ENCODE measurements around the gene DTNB.

Gene DTNB

GRCh38 chr2:25592766-25593292, 80.5 kb downstream of the DTNB start:
- TF ChIP-seq TCF12 (IDR thresholded peaks at IDR 0.05; ENCODE audit: low read depth) (no peak), YY1 (IDR thresholded peaks at IDR 0.05; ENCODE audit: low read depth) (no peak), CEBPB (IDR thresholded peaks at IDR 0.05) (no peak), MAX (IDR thresholded peaks at IDR 0.05) (no peak), TAF1 (IDR thresholded peaks at IDR 0.05; ENCODE audit: low read depth) (no peak), EGR1 (IDR thresholded peaks at IDR 0.05) (no peak), TEAD4 (IDR thresholded peaks at IDR 0.05) (no peak), ZBTB7A (IDR thresholded peaks at IDR 0.05; ENCODE audit: low read depth) (no peak), NFIC (IDR thresholded peaks at IDR 0.05) (no peak), CREB1 (IDR thresholded peaks at IDR 0.05; ENCODE audit: low read depth) (no peak)

- no peak for TF ChIP-seq TCF12 (IDR thresholded peaks at IDR 0.05; ENCODE audit: low read depth)
- no peak for TF ChIP-seq CEBPB (IDR thresholded peaks at IDR 0.05)
- TF ChIP-seq NFIC (IDR thresholded peaks at IDR 0.05), result no peak
- no peak for TF ChIP-seq USF1 (IDR thresholded peaks at IDR 0.05)
- no peak for TF ChIP-seq ZBTB7A (IDR thresholded peaks at IDR 0.05; ENCODE audit: low read depth)
- no peak for TF ChIP-seq YY1 (IDR thresholded peaks at IDR 0.05; ENCODE audit: low read depth)
- TF ChIP-seq CREB1 (IDR thresholded peaks at IDR 0.05; ENCODE audit: low read depth), result no peak
These were observed 82.4 kb downstream of the DTNB start for GRCh38 chr2:25590921-25591505.

GRCh38 chr2:25589676-25590205, 83.6 kb downstream of the DTNB start:
- TF ChIP-seq EP300 (IDR thresholded peaks at IDR 0.05; ENCODE audit: borderline replicate concordance) (no peak), RAD21 (IDR thresholded peaks at IDR 0.05; ENCODE audit: low read depth) (no peak), MAX (IDR thresholded peaks at IDR 0.05) (no peak), USF1 (IDR thresholded peaks at IDR 0.05) (no peak), FOXM1 (IDR thresholded peaks at IDR 0.05; ENCODE audit: borderline replicate concordance, low read depth) (no peak), TAF1 (IDR thresholded peaks at IDR 0.05; ENCODE audit: low read depth) (no peak), CEBPB (IDR thresholded peaks at IDR 0.05) (no peak), REST (IDR thresholded peaks at IDR 0.05; ENCODE audit: low read depth) (no peak), TCF12 (IDR thresholded peaks at IDR 0.05; ENCODE audit: low read depth) (no peak), TEAD4 (IDR thresholded peaks at IDR 0.05) (no peak), EGR1 (IDR thresholded peaks at IDR 0.05) (no peak)

- TF ChIP-seq NFIC (IDR thresholded peaks at IDR 0.05) (no peak), CEBPB (IDR thresholded peaks at IDR 0.05) (no peak), RAD21 (IDR thresholded peaks at IDR 0.05; ENCODE audit: low read depth) (no peak), YY1 (IDR thresholded peaks at IDR 0.05; ENCODE audit: low read depth) (no peak), ZBTB7A (IDR thresholded peaks at IDR 0.05; ENCODE audit: low read depth) (no peak), EGR1 (IDR thresholded peaks at IDR 0.05) (no peak), TCF12 (IDR thresholded peaks at IDR 0.05; ENCODE audit: low read depth) (no peak), USF1 (IDR thresholded peaks at IDR 0.05) (no peak)
These were observed 84.8 kb downstream of the DTNB start for GRCh38 chr2:25588576-25588975.

- no peak for TF ChIP-seq REST (IDR thresholded peaks at IDR 0.05; ENCODE audit: low read depth)
- no peak for TF ChIP-seq CEBPB (IDR thresholded peaks at IDR 0.05)
- no peak for TF ChIP-seq TEAD4 (IDR thresholded peaks at IDR 0.05)
- TF ChIP-seq USF1 (IDR thresholded peaks at IDR 0.05), result no peak
- no peak for TF ChIP-seq MAX (IDR thresholded peaks at IDR 0.05)
- no peak for TF ChIP-seq YY1 (IDR thresholded peaks at IDR 0.05; ENCODE audit: low read depth)
- TF ChIP-seq RAD21 (IDR thresholded peaks at IDR 0.05; ENCODE audit: low read depth), result no peak
- TF ChIP-seq EGR1 (IDR thresholded peaks at IDR 0.05), result no peak
These were observed 86.0 kb downstream of the DTNB start for GRCh38 chr2:25587361-25587760.
